COR-L47 (cell line): ENCODE measurements around the gene ACTMAP.

Experiments
- DNase-seq: peaks from one replicate; lab custom pipeline; 2025; lab: John Stamatoyannopoulos, UW

The ACTMAP gene

GRCh38 chr19:40693896-40694295 is 56.4 kb downstream of the ACTMAP start:
- DNase-seq: no peak

GRCh38 chr19:40693150-40693788 is 57.0 kb downstream of the ACTMAP start:
- DNase-seq: no peak

- DNase-seq: no peak
These were observed 58.1 kb downstream of the ACTMAP start for GRCh38 chr19:40692212-40692551.

GRCh38 chr19:40691421-40692211 is 58.7 kb downstream of the ACTMAP start:
- DNase-seq: no peak
